ENCODE measurements around the gene CNN1.

CNN1 gene

DNA sequence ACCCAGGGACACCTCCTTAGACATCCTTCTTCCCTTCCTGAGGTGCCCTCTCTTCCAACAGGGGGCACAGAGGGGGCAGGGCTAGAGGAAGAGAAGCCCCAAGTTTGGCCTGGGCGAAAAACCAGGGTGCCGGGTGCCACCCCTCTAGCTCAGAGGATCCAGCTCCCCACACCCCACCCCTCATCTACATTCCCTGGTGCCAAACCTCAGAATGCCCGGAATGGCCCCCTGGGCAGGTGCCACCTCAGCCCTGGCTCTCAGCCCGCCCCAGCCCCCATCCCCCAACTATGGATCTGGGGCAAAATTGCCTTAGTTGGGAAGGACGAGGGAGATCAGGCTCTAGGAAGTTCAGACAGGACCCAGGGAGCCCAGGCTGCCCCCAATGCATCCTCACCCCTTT, 2.0 kb downstream of the CNN1 start:
- H3K4me2 ChIP-seq (ENCODE audit: low read length) = no peak overlapping the region
- TF ChIP-seq, protein P1, sequence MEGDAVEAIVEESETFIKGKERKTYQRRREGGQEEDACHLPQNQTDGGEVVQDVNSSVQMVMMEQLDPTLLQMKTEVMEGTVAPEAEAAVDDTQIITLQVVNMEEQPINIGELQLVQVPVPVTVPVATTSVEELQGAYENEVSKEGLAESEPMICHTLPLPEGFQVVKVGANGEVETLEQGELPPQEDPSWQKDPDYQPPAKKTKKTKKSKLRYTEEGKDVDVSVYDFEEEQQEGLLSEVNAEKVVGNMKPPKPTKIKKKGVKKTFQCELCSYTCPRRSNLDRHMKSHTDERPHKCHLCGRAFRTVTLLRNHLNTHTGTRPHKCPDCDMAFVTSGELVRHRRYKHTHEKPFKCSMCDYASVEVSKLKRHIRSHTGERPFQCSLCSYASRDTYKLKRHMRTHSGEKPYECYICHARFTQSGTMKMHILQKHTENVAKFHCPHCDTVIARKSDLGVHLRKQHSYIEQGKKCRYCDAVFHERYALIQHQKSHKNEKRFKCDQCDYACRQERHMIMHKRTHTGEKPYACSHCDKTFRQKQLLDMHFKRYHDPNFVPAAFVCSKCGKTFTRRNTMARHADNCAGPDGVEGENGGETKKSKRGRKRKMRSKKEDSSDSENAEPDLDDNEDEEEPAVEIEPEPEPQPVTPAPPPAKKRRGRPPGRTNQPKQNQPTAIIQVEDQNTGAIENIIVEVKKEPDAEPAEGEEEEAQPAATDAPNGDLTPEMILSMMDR (IDR thresholded peaks at IDR 0.05; ENCODE audit: low read depth, low read length) = no peak
- no peak for TF ChIP-seq EZH2phosphoT487 (IDR thresholded peaks at IDR 0.05; ENCODE audit: low read depth)

DNA sequence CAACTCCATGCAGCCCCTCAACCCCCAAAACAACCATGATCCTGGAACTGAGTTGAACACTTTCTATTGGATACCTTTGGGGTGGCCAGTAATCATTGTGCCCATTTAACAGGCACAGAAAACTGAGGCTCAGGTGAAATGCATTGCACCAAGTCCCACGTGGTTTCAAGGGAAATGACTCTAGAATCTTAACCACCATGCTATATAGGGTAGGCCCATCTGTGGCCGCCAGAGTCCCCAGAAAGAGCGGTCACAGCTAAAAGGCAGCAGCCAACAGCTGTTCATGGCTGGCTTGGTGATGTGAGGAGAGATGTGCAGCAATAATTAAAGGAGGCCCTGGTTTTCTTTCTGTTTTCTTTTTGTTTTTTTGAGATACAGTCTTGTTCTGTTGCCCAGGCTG, 2.6 kb downstream of the CNN1 start:
- Histone ChIP-seq H3K9me3 (ENCODE audit: insufficient read depth, low read length) (no peaks in the 10 kb centered on the region), H3K27me3 (ENCODE audit: low read depth, low read length) (peaks cover 20% of the 10 kb centered on the region), H3K4me2 (ENCODE audit: low read length) (no peak overlapping the region), H3K4me1 (ENCODE audit: low read length) (no peaks in the 10 kb centered on the region), H3K27ac (ENCODE audit: low read length) (no peak overlapping the region), H2AFZ (ENCODE audit: low read depth, low read length) (no peak overlapping the region), H3K9ac (ENCODE audit: low read length) (no peak overlapping the region), H3K36me3 (replicated peaks; ENCODE audit: low read depth, low read length) (no peaks in the 10 kb centered on the region), H4K20me1 (ENCODE audit: insufficient read depth, low read length) (no peaks in the 10 kb centered on the region), H3K4me3 (ENCODE audit: low read length) (no peak overlapping the region), H3K79me2 (ENCODE audit: low read length) (no peaks in the 10 kb centered on the region)
- TF ChIP-seq EZH2phosphoT487 (IDR thresholded peaks at IDR 0.05; ENCODE audit: low read depth) = no peak
- TF ChIP-seq, protein P1 (IDR thresholded peaks at IDR 0.05; ENCODE audit: low read depth, low read length) = no peak

More for the DNA sequence above, 2.0 kb downstream of the CNN1 start:
- Histone ChIP-seq H3K4me1 (ENCODE audit: low read length) (peaks cover 2% of the 10 kb centered on the region), H3K36me3 (replicated peaks; ENCODE audit: low read depth, low read length) (no peaks in the 10 kb centered on the region), H3K27ac (ENCODE audit: low read length) (no peak overlapping the region), H3K9me3 (ENCODE audit: insufficient read depth, low read length) (no peaks in the 10 kb centered on the region), H3K9ac (ENCODE audit: low read length) (no peak overlapping the region), H4K20me1 (ENCODE audit: insufficient read depth, low read length) (no peaks in the 10 kb centered on the region), H3K4me3 (ENCODE audit: low read length) (no peak overlapping the region), H2AFZ (ENCODE audit: low read depth, low read length) (no peak overlapping the region), H3K27me3 (ENCODE audit: low read depth, low read length) (peaks cover 17% of the 10 kb centered on the region), H3K79me2 (ENCODE audit: low read length) (no peaks in the 10 kb centered on the region)

DNA sequence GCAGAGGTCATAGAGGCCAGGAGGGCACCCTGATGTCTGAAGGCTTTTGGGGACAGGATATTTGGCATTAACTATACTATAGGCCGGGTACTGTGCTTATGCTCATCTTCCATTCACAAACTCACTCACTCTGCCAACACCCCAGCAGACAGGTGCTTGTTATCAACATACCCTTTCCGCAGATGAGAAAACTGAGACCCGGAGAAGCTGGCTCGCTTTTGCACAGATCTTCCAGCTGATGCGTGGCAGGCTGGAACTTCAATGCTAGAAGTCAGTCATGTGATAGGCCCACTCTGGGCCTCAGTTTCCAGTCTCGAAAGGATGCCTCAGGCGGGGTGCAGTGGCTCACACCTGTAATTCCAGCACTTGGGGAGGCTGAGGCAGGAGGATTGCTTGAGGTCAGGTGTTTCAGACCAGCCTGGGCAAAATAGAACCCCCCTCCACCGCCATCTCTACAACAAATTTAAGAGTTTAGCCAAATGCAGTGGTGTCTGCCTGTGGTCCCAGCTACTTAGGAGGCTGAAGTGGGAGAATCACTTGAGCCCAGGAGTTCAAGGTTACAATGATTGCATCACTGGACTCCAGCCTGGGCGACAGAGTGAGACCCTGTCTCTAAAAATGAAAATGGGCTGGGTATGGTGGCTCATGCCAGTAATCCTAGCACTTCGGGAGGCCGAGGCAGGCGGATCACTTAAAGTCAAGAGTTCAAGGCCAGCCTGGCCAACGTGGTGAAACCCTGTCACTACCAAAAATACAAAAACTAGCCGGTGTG, 9.5 kb downstream of the CNN1 start:
- Histone ChIP-seq H4K20me1 (ENCODE audit: insufficient read depth, low read length) (no peaks in the 10 kb centered on the region), H3K9me3 (ENCODE audit: insufficient read depth, low read length) (no peaks in the 10 kb centered on the region), H3K4me1 (ENCODE audit: low read length) (no peaks in the 10 kb centered on the region), H3K9ac (ENCODE audit: low read length) (no peak overlapping the region), H3K27me3 (ENCODE audit: low read depth, low read length) (peaks cover 10% of the 10 kb centered on the region), H3K36me3 (replicated peaks; ENCODE audit: low read depth, low read length) (peaks cover 9% of the 10 kb centered on the region), H3K27ac (ENCODE audit: low read length) (no peak overlapping the region), H3K4me3 (ENCODE audit: low read length) (no peak overlapping the region), H3K79me2 (ENCODE audit: low read length) (no peaks in the 10 kb centered on the region), H3K4me2 (ENCODE audit: low read length) (no peak overlapping the region), H2AFZ (ENCODE audit: low read depth, low read length) (no peak overlapping the region)
- TF ChIP-seq EZH2phosphoT487 (IDR thresholded peaks at IDR 0.05; ENCODE audit: low read depth) = no peak
- TF ChIP-seq, protein P1 (IDR thresholded peaks at IDR 0.05; ENCODE audit: low read depth, low read length) = no peak

DNA sequence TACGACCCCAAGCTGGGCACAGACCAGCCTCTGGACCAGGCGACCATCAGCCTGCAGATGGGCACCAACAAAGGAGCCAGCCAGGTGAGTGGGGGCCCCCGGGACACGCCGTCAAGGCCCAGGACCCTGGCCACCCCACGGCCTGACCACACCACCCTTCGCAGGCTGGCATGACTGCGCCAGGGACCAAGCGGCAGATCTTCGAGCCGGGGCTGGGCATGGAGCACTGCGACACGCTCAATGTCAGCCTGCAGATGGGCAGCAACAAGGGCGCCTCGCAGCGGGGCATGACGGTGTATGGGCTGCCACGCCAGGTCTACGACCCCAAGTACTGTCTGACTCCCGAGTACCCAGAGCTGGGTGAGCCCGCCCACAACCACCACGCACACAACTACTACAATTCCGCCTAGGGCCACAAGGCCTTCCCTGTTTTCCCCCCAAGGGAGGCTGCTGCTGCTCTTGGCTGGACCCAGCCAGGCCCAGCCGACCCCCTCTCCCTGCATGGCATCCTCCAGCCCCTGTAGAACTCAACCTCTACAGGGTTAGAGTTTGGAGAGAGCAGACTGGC, 10.8 kb downstream of the CNN1 start:
- H3K9ac ChIP-seq (ENCODE audit: low read length) = no peak overlapping the region
- H3K4me2 ChIP-seq (ENCODE audit: low read length) = no peak overlapping the region
- H3K36me3 ChIP-seq (replicated peaks; ENCODE audit: low read depth, low read length) = peaks cover 16% of the 10 kb centered on the region
- TF ChIP-seq, protein P1 (IDR thresholded peaks at IDR 0.05; ENCODE audit: low read depth, low read length) = no peak
- TF ChIP-seq EZH2phosphoT487 (IDR thresholded peaks at IDR 0.05; ENCODE audit: low read depth) = no peak
- no peak overlapping the region for H3K4me3 ChIP-seq (ENCODE audit: low read length)
- no peaks in the 10 kb centered on the region for H3K79me2 ChIP-seq (ENCODE audit: low read length)
- no peak overlapping the region for H3K27ac ChIP-seq (ENCODE audit: low read length)
- peaks cover 3% of the 10 kb centered on the region; the same call in 1 of the 2 replicates for H3K27me3 ChIP-seq (ENCODE audit: low read depth, low read length)
- no peak overlapping the region for H2AFZ ChIP-seq (ENCODE audit: low read depth, low read length)
- peaks cover 10% of the 10 kb centered on the region for H4K20me1 ChIP-seq (ENCODE audit: insufficient read depth, low read length)
- H3K9me3 ChIP-seq (ENCODE audit: insufficient read depth, low read length) = no peaks in the 10 kb centered on the region
- H3K4me1 ChIP-seq (ENCODE audit: low read length) = peaks cover 11% of the 10 kb centered on the region

Measured in OCI-LY3 (cell line).